ENCODE measurements around the gene AASS. TPM values are rescaled to one million over a fixed set of nuclear protein-coding genes. Genes with fewer than 3 reads are reported as not detected.
A peak's percentile ranks its signal among the peaks of the same experiment; 100 is the strongest.
"Not testable (repeated sequence)": the region's sequence is repeated elsewhere in the genome, so short reads cannot be mapped to it uniquely, and the experiment has no call there.

The AASS gene
- total RNA-seq, 1 donor from 2014 or later = 6.3 TPM

GRCh38 chr7:122136639-122137245 is 7.3 kb downstream of the AASS start:
- Mint-ChIP-seq H3K27me3 (peaks cover 2% of the 10 kb centered on the region), H3K9me3 (no peaks in the 10 kb centered on the region), H3K4me3 (peak overlapping the region; percentile 64), H3K27ac (no peak overlapping the region), H3K36me3 (ENCODE audit: low read depth) (no peaks in the 10 kb centered on the region), H3K4me1 (peaks cover 15% of the 10 kb centered on the region)
- TF ChIP-seq, protein P1, sequence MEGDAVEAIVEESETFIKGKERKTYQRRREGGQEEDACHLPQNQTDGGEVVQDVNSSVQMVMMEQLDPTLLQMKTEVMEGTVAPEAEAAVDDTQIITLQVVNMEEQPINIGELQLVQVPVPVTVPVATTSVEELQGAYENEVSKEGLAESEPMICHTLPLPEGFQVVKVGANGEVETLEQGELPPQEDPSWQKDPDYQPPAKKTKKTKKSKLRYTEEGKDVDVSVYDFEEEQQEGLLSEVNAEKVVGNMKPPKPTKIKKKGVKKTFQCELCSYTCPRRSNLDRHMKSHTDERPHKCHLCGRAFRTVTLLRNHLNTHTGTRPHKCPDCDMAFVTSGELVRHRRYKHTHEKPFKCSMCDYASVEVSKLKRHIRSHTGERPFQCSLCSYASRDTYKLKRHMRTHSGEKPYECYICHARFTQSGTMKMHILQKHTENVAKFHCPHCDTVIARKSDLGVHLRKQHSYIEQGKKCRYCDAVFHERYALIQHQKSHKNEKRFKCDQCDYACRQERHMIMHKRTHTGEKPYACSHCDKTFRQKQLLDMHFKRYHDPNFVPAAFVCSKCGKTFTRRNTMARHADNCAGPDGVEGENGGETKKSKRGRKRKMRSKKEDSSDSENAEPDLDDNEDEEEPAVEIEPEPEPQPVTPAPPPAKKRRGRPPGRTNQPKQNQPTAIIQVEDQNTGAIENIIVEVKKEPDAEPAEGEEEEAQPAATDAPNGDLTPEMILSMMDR (IDR thresholded peaks at IDR 0.05) = no peak
- intact Hi-C loops (cut with micrococcal nuclease) = no loop called here
- DNase-seq (no peak), ATAC-seq (ENCODE audit: low read depth) (no peak)
- CTCF ChIA-PET = no interaction called here
- POLR2A ChIA-PET = no interaction called here

DNA sequence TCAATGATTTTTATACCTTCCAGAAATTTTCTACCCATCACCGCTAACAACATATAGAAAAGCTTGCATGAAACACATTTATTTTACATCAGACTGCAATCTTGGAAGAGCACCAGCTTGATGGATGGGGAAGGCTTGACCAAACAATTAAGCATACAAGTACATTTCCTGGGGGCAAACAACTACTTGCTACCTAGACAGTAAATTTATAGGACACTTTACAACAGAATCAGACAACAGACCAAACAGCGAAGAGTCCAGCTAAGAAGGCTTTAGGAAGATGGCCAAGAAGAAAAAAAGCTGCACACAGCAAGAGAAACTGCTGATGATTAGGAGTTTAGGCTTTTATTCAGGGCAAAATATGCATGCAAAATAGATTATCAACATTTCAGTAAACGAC is 8.0 kb downstream of the AASS start:
- no peak for DNase-seq
- intact Hi-C loops (cut with micrococcal nuclease) = no loop called here
- Mint-ChIP-seq H3K9me3 (no peaks in the 10 kb centered on the region), H3K27ac (no peak overlapping the region), H3K4me1 (peaks cover 15% of the 10 kb centered on the region), H3K4me3 (no peak overlapping the region), H3K27me3 (peaks cover 2% of the 10 kb centered on the region), H3K36me3 (ENCODE audit: low read depth) (no peaks in the 10 kb centered on the region)
- ChIA-PET CTCF (no interaction called here), POLR2A (no interaction called here)
- TF ChIP-seq, protein P1 (IDR thresholded peaks at IDR 0.05) = no peak
- no peak for ATAC-seq (ENCODE audit: low read depth)

- intact Hi-C loops (cut with micrococcal nuclease) = no loop called here
- Mint-ChIP-seq H3K4me1 (peaks cover 15% of the 10 kb centered on the region), H3K9me3 (no peaks in the 10 kb centered on the region), H3K36me3 (ENCODE audit: low read depth) (no peaks in the 10 kb centered on the region), H3K27ac (no peak overlapping the region), H3K27me3 (peaks cover 2% of the 10 kb centered on the region), H3K4me3 (no peak overlapping the region)
- DNase-seq (no peak), ATAC-seq (ENCODE audit: low read depth) (no peak)
- ChIA-PET POLR2A (no interaction called here), CTCF (no interaction called here)
- TF ChIP-seq, protein P1 (IDR thresholded peaks at IDR 0.05) = no peak
Measured at GRCh38 chr7:122135275-122135674, 8.8 kb downstream of the AASS start.

DNA sequence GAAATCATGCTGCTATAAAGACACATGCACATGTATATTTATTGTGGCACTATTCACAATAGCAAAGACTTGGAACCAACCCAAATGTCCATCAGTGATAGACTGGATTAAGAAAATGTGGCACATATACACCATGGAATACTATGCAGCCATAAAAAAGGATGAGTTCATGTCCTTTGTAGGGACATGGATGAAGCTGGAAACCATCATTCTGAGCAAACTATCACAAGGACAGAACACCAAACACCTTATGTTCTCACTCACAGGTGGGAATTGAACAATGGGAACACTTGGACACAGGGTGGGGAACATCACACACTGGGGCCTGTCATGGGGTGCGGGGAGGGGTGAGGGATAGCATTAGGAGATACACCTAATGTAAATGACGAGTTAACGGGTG is 9.3 kb downstream of the AASS start:
- DNase-seq; H3K4me3 Mint-ChIP-seq; intact Hi-C loops (cut with micrococcal nuclease); H3K27me3 Mint-ChIP-seq; H3K27ac Mint-ChIP-seq; H3K9me3 Mint-ChIP-seq; ATAC-seq (ENCODE audit: low read depth); POLR2A ChIA-PET; H3K36me3 Mint-ChIP-seq (ENCODE audit: low read depth); CTCF ChIA-PET: not testable (repeated sequence)
- H3K4me1 Mint-ChIP-seq = peaks cover 15% of the 10 kb centered on the region

DNA sequence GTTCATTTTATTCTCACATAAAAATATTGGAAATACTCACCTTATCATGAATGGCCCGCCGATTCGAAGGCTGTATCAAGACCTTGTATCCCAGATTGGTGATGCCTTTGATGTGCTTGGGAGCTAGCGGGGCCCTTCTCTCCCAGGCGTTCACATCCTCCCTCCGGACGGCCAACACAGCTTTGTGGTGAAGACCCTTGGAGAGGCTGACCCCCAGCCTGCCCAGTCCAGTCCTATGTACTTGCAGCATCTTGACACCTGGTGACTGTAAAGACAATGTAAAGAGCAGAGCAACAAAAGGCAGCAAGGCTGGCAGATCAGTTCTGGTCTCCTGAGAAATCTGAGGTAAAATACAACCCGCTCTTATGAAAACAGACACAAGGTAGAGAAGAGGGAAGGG is 10.6 kb downstream of the AASS start:
- DNase-seq (no peak), ATAC-seq (ENCODE audit: low read depth) (no peak)
- peaks cover 15% of the 10 kb centered on the region for H3K4me1 Mint-ChIP-seq
- H3K9me3 Mint-ChIP-seq = no peaks in the 10 kb centered on the region
- CTCF ChIA-PET = no interaction called here
- TF ChIP-seq, protein P1 (IDR thresholded peaks at IDR 0.05) = no peak
- no peaks in the 10 kb centered on the region for H3K36me3 Mint-ChIP-seq (ENCODE audit: low read depth)
- no peaks in the 10 kb centered on the region for H3K27me3 Mint-ChIP-seq
- POLR2A ChIA-PET = no interaction called here
- H3K27ac Mint-ChIP-seq = no peak overlapping the region
- intact Hi-C loops (cut with micrococcal nuclease) = no loop called here
- H3K4me3 Mint-ChIP-seq = no peak overlapping the region

DNA sequence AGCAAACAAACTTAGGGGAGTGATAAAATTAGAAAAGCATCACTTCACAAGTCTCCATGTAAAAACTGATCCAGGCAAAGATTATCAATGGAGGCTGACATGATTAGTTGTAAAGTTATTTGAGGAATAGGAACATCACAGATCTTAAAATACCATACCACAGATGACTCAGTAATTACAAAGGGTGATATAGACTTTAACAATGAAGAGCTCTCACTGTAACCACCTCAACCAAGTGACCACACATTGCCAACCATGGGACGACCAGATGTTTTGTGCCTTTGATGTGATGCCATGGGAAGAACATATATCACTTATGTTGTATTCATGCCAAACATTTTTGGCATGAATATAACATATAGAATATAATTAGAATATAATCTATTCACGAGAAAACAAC is 11.7 kb downstream of the AASS start:
- no peaks in the 10 kb centered on the region for H3K9me3 Mint-ChIP-seq
- no peak overlapping the region for H3K27ac Mint-ChIP-seq
- DNase-seq (no peak), ATAC-seq (ENCODE audit: low read depth) (no peak)
- ChIA-PET CTCF (no interaction called here), POLR2A (no interaction called here)
- no peaks in the 10 kb centered on the region for H3K36me3 Mint-ChIP-seq (ENCODE audit: low read depth)
- H3K27me3 Mint-ChIP-seq = no peaks in the 10 kb centered on the region
- peaks cover 10% of the 10 kb centered on the region for H3K4me1 Mint-ChIP-seq
- H3K4me3 Mint-ChIP-seq = no peak overlapping the region
- TF ChIP-seq, protein P1 (IDR thresholded peaks at IDR 0.05) = no peak
- intact Hi-C loops (cut with micrococcal nuclease) = no loop called here
